HEK293 (cell line): ENCODE data around the gene FLRT2.

Experiments used
- CTCF ChIP-seq: fragments of 450-650 bp; formaldehyde crosslinking; IDR thresholded peaks from 2 replicates; pipeline ENCODE4 v1.5.1; 2016; ENCODE audit warnings: missing biosample characterization, missing genetic modification characterization
- KLF7 ChIP-seq: fragments of 450-650 bp; formaldehyde crosslinking; IDR thresholded peaks from 2 replicates; pipeline ENCODE4 v1.5.1; 2016; ENCODE audit warnings: missing biosample characterization, missing genetic modification characterization, borderline replicate concordance
- SALL2 ChIP-seq: fragments of 450-650 bp; formaldehyde crosslinking; IDR thresholded peaks from 2 replicates; pipeline ENCODE4 v1.5.0; 2017; ENCODE audit warnings: missing biosample characterization, mild to moderate bottlenecking, missing genetic modification characterization, borderline replicate concordance
- TCF7L2 ChIP-seq: IDR thresholded peaks from 2 replicates; pipeline ENCODE4 v1.6.1; 2011; ENCODE audit warnings: low read depth, mild to moderate bottlenecking, inconsistent platforms, low read length, moderate library complexity, borderline replicate concordance
- ZBTB11 ChIP-seq: fragments of 450-650 bp; formaldehyde crosslinking; conservative IDR thresholded peaks from 2 replicates; pipeline ENCODE4 v1.5.1; 2016; ENCODE audit warnings: low read depth, missing biosample characterization, missing genetic modification characterization
- ZNF2 ChIP-seq: fragments of 450-650 bp; formaldehyde crosslinking; IDR thresholded peaks from 2 replicates; pipeline ENCODE4 v1.5.1; 2016; ENCODE audit warnings: missing biosample characterization, missing genetic modification characterization
- ZNF324 ChIP-seq: fragments of 450-650 bp; formaldehyde crosslinking; IDR thresholded peaks from 2 replicates; pipeline ENCODE4 v1.5.1; 2016; ENCODE audit warnings: missing biosample characterization, missing genetic modification characterization
- ZNF350 ChIP-seq: fragments of 450-650 bp; formaldehyde crosslinking; IDR thresholded peaks from 2 replicates; pipeline ENCODE4 v1.5.0; 2017; ENCODE audit warnings: missing biosample characterization, mild to moderate bottlenecking, missing genetic modification characterization
- ZNF416 ChIP-seq: fragments of 450-650 bp; formaldehyde crosslinking; IDR thresholded peaks from 2 replicates; pipeline ENCODE4 v1.5.1; 2016; ENCODE audit warnings: missing biosample characterization, missing genetic modification characterization
- ZNF776 ChIP-seq: fragments of 450-650 bp; formaldehyde crosslinking; IDR thresholded peaks from 2 replicates; pipeline ENCODE4 v1.5.0; 2017; ENCODE audit warnings: missing biosample characterization, missing genetic modification characterization, borderline replicate concordance
- ZNF792 ChIP-seq: fragments of 450-650 bp; formaldehyde crosslinking; IDR thresholded peaks from 2 replicates; pipeline ENCODE4 v1.5.1; 2016; ENCODE audit warnings: missing biosample characterization, missing genetic modification characterization
- TF ChIP-seq, protein P1 (sequence below): fragments of 450-650 bp; formaldehyde crosslinking; IDR thresholded peaks from 2 replicates; pipeline ENCODE4 v1.5.1; 2016; ENCODE audit warnings: missing biosample characterization, missing genetic modification characterization, low read depth

DNA sequence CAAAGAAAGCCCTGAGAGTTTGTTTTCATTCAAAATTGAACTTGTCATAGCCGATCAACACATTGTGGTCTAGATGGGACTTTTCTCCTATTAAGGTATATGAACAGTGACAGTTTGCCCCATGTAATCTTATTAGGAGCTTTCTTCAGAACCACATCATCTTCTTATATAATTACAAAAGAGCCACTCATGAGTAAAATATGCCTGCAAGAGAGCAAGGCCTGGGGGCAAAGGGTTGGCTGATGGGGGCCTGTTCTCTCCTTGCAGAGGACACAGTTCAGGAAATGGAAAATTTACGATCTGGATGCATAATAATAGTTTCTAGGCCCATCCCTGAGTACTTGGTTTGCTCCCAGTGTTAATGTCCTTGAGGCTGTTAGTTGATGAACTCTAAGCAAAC lies 87.8 kb downstream of the FLRT2 start:
- no peak for TF ChIP-seq ZNF416
- TF ChIP-seq, protein P1, sequence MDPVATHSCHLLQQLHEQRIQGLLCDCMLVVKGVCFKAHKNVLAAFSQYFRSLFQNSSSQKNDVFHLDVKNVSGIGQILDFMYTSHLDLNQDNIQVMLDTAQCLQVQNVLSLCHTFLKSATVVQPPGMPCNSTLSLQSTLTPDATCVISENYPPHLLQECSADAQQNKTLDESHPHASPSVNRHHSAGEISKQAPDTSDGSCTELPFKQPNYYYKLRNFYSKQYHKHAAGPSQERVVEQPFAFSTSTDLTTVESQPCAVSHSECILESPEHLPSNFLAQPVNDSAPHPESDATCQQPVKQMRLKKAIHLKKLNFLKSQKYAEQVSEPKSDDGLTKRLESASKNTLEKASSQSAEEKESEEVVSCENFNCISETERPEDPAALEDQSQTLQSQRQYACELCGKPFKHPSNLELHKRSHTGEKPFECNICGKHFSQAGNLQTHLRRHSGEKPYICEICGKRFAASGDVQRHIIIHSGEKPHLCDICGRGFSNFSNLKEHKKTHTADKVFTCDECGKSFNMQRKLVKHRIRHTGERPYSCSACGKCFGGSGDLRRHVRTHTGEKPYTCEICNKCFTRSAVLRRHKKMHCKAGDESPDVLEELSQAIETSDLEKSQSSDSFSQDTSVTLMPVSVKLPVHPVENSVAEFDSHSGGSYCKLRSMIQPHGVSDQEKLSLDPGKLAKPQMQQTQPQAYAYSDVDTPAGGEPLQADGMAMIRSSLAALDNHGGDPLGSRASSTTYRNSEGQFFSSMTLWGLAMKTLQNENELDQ (tag by site-specific recombination) = no peak
- no peak for TF ChIP-seq CTCF (tag by site-specific recombination)
- TF ChIP-seq ZNF776 (tag by site-specific recombination) = no peak
- no peak for TF ChIP-seq ZNF2
- TF ChIP-seq ZNF324 (tag by site-specific recombination) = no peak
- TF ChIP-seq ZNF792 (tag by site-specific recombination) = no peak
- no peak for TF ChIP-seq KLF7 (tag by site-specific recombination)
- TF ChIP-seq SALL2 (tag by site-specific recombination) = no peak
- no peak for TF ChIP-seq TCF7L2
- no peak for TF ChIP-seq ZBTB11 (tag by site-specific recombination)
- TF ChIP-seq ZNF350 = no peak
